ENCODE measurements around the gene ADPRHL1. TPM values are rescaled to one million over a fixed set of nuclear protein-coding genes. Genes with fewer than 3 reads are reported as not detected.
"Not testable (repeated sequence)": the region's sequence is repeated elsewhere in the genome, so short reads cannot be mapped to it uniquely, and the experiment has no call there.

The ADPRHL1 gene
- total RNA-seq, 4 donors from 2014 or later, result 3.9 to 15.2 (median 5.8) TPM; not detected in 1

DNA sequence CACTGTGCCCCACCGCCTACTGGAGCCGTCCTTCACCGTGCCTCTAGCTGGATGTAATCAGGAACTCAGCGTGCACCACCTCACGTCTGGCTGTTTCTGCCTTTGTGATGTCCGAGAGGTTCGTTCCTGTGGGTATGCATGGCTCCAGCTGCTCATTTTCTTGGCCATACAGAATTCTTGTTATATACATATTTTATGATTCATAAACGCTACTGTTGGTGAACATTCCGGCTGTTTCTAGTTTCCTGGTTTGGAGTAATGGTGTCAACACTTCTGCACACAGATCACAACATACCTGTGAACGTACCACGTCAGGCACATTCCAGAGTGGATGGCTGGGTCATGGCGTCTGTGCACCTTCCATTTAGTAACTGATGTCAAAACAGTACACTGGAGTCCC is 22.6 kb upstream of the ADPRHL1 start:
- H3K36me3 ChIP-seq, result peaks cover 0 to 50% (median 0%) of the 10 kb centered on the region in 3 donors
- TF ChIP-seq CTCF (IDR thresholded peaks at IDR 0.05) (no peak), POLR2A (IDR thresholded peaks at IDR 0.05) (no peak)
- H3K27ac ChIP-seq, result no peak overlapping the region
- no peaks in the 10 kb centered on the region for H3K9me3 ChIP-seq
- no peak for DNase-seq
- no peaks in the 10 kb centered on the region for H3K27me3 ChIP-seq
- no peak overlapping the region for H3K4me3 ChIP-seq
- H3K4me1 ChIP-seq, result no peaks in the 10 kb centered on the region

DNA sequence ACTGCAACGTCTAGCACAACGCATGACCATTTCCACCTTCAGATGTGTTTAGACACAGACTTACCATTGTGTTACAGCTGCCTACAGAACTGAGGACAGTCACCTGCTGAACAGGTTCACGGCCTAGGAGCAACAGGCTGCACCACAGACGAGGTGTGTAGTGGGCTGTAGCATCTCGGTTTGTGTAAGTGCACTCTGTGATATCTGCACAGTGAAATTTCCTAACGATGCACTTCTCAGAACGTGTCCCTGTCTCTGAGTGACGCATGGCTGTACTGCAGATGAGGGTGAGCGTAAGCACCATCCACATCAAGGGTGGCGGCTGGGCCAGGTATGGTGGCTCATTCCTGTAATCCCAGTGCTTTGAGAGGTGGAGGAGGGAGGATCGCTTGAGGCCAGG is 22.0 kb upstream of the ADPRHL1 start:
- DNase-seq, result no peak
- H3K9me3 ChIP-seq, result no peaks in the 10 kb centered on the region
- no peaks in the 10 kb centered on the region for H3K27me3 ChIP-seq
- no peak overlapping the region for H3K27ac ChIP-seq
- H3K36me3 ChIP-seq, result peaks cover 0 to 50% (median 0%) of the 10 kb centered on the region in 3 donors
- no peak overlapping the region for H3K4me3 ChIP-seq
- TF ChIP-seq POLR2A (IDR thresholded peaks at IDR 0.05) (no peak), CTCF (IDR thresholded peaks at IDR 0.05) (no peak)
- no peaks in the 10 kb centered on the region for H3K4me1 ChIP-seq

- Histone ChIP-seq H3K4me1 (no peaks in the 10 kb centered on the region), H3K36me3 (peaks cover 0 to 43% (median 0%) of the 10 kb centered on the region in 3 donors), H3K27me3 (no peaks in the 10 kb centered on the region), H3K4me3 (no peak overlapping the region), H3K9me3 (no peaks in the 10 kb centered on the region), H3K27ac (no peak overlapping the region)
- no peak for TF ChIP-seq CTCF (IDR thresholded peaks at IDR 0.05)
- no peak for TF ChIP-seq POLR2A (IDR thresholded peaks at IDR 0.05)
- no peak for DNase-seq
Observed at GRCh38 chr13:113474179-113474578, 20.9 kb upstream of the ADPRHL1 start.

GRCh38 chr13:113472355-113473025 is 19.2 kb upstream of the ADPRHL1 start:
- Histone ChIP-seq H3K27me3 (no peaks in the 10 kb centered on the region), H3K4me3 (no peak overlapping the region), H3K27ac (peak overlapping the region in 1 of 4 donors; percentile 18), H3K4me1 (no peaks in the 10 kb centered on the region), H3K9me3 (no peaks in the 10 kb centered on the region), H3K36me3 (peaks cover 0 to 42% (median 0%) of the 10 kb centered on the region in 3 donors)
- TF ChIP-seq POLR2A (IDR thresholded peaks at IDR 0.05) (no peak), CTCF (IDR thresholded peaks at IDR 0.05) (no peak)
- no peak for DNase-seq

DNA sequence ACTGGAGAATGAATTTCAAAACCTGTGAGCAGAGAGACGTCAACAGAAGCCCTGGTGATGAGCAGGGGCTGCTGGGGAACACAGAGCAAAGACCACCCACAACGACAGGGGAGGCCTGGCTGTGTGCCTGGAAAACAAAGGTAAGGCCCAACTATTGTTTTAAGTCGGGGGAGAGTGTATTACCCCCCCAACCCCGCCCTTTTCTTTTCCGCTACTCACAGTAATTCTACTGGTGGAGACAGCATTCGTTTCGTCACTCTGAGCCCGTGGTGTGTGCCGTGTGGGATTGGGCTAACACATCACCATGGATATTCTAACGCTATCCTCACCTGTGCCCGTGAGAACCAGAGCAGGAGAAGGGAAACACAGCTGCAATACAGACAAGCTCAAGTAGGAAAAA is 18.6 kb upstream of the ADPRHL1 start:
- Histone ChIP-seq H3K27me3 (no peaks in the 10 kb centered on the region), H3K36me3 (peaks cover 0 to 43% (median 0%) of the 10 kb centered on the region in 3 donors), H3K4me1 (no peaks in the 10 kb centered on the region), H3K9me3 (no peaks in the 10 kb centered on the region), H3K27ac (no peak overlapping the region), H3K4me3 (no peak overlapping the region)
- DNase-seq, result no peak
- TF ChIP-seq CTCF (IDR thresholded peaks at IDR 0.05), result no peak
- TF ChIP-seq POLR2A (IDR thresholded peaks at IDR 0.05), result no peak

DNA sequence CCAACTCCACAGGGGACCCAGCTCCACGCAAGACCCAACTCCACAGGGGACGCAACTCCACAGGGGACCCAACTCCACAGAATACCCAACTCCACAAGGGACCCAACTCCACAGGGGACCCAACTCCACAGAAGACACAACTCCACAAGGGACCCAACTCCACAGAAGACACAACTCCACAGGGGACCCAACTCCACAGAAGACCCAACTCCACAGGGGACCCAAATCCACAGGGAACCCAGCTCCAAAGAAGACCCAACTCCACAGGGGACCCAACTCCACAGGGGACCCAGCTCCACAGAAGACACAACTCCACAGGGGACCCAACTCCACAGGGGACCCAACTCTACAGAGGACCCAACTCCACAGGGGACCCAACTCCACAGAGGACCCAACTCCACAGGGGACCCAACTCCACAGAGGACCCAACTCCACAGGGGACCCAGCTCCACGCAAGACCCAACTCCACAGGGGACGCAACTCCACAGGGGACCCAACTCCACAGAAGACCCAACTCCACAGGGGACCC is 17.4 kb upstream of the ADPRHL1 start:
- DNase-seq, H3K27ac ChIP-seq, H3K9me3 ChIP-seq, H3K27me3 ChIP-seq, H3K4me3 ChIP-seq, H3K4me1 ChIP-seq: not testable (repeated sequence)
- peaks cover 0 to 41% (median 0%) of the 10 kb centered on the region in 3 donors for H3K36me3 ChIP-seq

All from Peyer's patch (tissue), 4 donors.